AML-193 (cell line): ENCODE data around the gene FGD4.
A peak's percentile ranks its signal among the peaks of the same experiment; 100 is the strongest.
"Not testable (repeated sequence)": the region's sequence is repeated elsewhere in the genome, so short reads cannot be mapped to it uniquely, and the experiment has no call there.

ENCODE experiments used
- DNase-seq, 2 experiments: peaks; one replicate each; lab custom pipeline; 2025; lab: John Stamatoyannopoulos, UW

FGD4 gene

DNA sequence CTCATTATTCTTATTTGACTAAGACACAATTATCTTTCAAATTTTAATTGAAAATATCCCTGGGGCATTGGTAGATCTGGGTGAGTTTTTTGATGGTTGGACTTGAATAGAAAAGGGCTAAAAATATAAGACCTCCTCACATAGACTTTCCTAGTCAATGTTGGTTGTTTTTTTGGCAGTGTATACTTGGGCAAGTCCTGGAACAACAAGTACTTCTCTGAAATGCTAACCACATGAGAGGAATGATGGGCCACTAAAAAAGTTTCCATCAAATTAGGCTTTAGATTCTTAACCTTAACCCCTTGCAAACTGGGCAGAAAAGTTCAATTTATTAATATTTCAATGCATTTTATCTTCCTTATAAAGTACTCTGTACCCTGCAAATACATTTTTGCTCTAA lies 97.6 kb downstream of the FGD4 start:
- DNase-seq, result no peak

DNA sequence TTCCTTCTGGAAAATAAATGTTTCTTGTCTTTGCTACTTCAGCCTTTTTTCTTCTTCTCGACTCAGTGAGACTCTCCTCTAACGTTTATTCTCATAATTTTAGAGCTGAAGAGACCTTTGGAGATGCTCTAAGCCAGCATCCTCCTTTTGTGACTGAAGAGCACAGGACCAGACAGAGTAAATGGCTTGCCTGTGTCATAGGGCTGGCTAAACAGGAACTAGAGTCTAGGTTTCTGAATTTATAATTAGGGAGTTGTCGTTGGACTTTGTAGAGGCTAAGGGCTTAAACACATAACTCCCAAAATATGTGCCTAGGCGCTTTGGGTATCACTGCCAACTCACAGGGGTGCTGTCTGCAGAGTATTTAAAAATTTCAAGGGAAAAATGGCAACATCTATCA lies 98.5 kb downstream of the FGD4 start:
- DNase-seq, result no peak

DNA sequence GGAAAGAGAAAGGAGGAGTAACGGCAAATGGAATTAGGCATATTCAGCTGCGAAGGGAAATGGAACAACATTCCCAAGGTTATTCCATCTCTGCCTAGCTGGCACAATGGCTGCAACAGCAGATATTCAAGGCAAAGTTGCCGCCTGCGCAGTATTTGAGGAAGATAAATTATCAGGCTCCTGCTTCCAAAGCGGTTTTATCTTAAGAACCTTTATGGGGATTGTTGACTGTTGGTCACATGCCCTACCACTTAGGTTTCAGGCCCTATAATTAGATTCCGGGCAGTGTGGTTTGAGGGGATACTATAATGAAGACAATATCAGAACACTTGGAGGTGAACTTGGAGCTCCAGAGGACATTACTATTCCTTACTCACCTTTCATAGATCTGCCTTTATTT lies 99.7 kb downstream of the FGD4 start:
- DNase-seq, result no peak

DNA sequence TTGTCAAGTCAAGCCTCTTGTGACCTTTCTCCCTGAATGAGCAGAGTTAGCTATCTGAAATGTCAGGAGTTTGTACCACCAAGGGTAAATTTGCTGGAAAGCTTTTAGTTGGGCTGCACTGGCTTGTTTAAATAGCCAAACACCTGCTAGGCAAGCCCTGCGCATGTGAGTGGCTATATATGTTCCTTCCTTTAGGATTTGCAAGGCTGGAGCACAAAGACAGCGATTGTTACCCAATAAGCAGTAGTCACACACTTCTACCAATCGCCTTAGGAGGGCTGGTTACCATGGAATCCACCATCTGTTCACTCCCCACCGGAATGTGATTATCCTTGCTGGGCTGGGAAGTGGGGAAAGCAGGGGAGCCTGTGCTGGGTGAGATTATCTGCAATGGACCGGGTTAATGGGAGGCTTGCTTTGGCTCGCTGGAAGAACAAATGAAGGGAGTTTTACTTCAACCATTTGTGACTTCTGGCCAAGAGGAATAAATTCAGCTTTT lies 102.5 kb downstream of the FGD4 start:
- DNase-seq, result no peak

DNA sequence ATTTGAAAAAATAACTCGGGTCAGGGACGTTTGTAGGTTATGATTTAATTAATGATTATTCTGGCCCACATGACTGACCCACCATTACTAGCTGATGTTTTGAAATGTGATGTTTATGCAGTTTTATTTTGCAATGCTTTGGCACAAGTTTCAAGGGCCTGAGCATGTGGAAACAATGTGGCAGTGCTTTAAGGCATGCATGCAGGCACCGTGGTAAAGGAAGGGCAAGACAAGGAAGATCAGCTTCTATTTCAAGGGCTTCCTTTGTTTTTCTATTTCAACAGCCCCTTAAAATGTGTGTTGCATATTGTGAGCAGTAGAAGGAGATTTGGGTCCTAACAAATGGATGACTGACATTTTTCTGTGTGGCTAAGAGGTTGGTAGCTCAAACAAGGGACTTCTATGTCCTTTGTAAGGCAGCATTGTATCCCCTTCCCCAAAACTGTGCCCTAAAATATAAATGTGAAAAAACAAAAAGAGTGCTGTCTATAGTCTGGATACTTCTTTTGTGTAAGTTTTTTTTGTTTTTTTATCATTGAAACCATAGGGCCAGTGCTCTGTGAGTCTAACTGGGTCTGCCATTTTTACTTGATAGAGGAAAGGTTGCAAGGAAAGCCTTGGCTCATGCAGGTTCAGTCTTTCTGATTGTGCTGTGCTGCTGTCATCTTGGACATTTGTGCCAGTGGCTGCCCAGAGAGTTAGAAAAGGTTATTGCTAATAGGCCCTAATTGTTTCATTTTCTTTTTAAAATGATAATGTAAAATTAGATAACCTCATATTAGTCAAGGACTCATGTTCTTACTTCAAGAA lies 103.5 kb downstream of the FGD4 start:
- DNase-seq, result peak; percentile 73 to 77

DNA sequence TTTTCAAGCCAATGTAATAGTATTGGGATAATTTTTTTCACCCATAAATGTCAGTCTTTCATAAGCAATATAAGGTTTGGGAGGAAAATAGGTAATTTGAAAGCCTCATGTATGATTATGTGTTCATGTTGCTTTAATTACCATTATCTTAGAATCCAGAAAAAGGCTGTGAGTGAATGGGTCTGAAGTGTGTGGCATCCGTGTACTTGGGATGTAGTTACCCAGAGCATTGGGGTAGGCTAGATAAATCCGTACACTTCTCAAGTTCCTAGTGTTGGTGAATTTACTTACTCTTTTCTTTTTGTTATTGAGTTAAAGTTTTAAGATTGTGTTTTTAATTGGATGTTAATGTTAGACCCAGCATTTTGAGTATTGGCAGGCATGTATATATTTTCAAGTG lies 104.4 kb downstream of the FGD4 start:
- DNase-seq, result no peak

DNA sequence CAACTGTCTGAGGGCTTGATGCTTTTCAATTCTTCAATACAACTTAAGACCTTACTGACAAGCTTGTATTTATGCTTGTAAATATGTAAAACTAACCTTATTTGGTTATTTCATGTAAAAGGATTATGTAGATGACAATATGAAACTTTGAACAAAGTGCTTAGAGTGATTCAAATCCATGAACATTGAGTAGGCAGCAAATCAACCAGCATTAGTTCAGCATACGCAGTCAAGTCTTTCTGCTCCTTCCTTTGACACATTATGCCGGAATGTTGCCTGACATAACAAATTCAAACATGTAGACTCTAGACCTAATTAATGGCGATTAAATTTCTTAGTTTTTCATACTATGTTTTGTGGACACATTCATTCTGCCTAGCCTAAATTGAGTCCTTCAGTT lies 105.2 kb downstream of the FGD4 start:
- DNase-seq, result no peak

DNA sequence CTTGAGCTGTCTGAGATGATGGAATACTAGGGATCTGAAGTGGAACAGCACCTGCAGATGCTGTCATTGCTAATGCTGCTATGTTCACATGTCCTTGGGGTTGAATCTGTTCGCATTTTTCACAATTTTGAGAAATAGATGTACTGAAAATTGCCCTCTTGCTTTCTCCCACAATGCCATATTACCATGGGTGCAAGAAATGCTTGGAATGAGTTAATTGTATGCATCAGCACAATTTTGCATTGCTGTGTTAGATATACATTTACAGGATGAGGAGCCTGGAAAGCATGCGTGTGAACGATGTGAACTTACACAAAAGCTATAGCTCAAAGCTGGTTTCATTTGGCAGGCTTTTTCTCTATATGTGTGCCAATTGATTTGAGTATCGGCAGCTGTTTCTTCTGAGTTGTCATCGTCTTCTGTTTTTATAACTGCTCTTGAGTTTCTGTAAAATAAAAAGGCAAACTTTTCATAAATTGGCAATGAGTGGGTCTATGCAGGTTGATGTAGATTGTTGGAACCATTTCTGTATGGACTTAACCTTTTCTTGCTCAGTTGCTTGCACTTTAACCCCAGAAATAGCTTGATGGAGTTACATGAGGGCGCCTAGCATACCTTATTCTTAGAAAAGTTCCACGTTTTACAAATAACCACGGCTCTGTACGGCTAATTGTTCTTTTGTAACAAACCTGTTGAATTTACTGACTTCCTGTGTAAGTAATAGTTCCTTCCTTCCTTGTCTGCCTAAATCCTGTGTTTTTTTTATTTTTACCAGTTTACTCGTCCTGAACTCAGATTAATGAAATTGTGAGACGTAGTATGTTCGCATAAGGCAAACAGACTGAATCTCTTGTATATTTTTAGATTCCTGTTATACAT lies 105.9 kb downstream of the FGD4 start:
- DNase-seq, result peak; percentile 34 to 41

DNA sequence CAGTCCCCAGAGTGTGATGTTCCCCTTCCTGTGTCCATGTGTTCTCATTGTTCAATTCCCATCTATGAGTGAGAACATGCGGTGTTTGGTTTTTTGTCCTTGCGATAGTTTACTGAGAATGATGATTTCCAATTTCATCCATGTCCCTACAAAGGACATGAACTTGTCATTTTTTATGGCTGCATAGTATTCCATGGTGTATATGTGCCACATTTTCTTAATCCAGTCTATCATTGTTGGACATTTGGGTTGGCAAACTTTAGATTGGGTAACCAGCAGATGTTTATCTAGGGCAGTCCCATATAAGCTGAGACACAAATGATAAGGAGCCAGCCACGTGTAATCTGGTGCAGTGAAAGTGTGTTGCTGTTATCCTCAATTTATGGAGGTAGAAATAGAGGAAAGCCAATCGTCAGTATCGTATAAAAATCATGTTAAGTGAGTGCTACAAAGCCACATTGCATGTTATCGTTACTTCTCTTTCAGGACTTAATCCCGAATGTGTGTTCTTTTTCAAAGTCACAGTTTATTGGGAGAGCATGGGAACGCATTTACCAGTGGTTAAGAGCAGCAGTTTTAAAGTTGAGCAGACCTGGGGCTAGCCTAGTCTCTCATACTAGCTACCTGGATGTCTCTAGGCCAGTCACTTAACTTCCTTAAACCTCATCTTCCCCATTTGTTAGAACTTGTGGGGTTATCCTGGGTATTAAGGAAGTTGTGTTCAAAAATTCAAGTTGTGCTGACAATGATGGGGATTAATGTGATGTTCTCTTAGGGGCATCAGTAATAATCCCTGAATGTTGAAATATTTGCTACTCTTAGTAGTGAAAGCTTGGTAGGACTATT lies 108.0 kb downstream of the FGD4 start:
- DNase-seq, result peak; percentile 69 to 70

DNA sequence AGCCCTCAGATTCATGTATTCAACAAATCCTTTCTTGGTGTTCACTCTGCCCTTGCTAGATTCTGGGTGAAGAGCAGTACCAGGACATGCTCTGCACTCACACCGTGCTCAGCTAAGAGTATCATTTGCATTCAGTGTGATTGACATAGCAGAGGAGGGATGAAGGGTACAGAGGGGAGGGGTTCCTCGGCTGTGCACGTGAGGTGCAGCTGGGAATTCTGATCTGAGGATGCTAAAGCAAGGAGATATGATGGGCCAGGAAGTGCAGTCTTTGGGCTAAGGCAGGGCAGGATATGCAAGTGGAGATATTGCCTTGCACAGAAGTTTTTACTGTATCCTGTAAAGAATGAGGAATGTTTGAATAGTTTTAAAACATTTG lies 108.6 kb downstream of the FGD4 start:
- DNase-seq, result no peak

DNA sequence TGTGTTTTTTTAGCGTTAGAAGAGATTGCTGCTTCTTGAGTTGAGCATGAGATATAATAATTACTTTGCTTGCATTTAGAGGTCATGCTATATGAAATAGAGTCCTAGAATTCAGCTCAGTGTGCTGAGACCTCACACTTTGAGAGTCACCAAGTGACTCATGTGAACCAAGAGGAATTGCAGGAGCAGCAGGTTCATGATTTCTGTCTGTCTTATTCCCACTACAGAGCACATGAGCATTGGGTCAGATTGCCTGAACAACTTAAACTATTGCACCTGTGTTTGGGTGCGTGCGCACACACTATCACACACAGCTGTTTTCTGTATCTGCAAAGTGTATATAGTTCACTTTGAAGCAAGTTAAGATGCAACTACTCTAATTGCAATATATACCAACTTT lies 109.3 kb downstream of the FGD4 start:
- DNase-seq, result no peak

DNA sequence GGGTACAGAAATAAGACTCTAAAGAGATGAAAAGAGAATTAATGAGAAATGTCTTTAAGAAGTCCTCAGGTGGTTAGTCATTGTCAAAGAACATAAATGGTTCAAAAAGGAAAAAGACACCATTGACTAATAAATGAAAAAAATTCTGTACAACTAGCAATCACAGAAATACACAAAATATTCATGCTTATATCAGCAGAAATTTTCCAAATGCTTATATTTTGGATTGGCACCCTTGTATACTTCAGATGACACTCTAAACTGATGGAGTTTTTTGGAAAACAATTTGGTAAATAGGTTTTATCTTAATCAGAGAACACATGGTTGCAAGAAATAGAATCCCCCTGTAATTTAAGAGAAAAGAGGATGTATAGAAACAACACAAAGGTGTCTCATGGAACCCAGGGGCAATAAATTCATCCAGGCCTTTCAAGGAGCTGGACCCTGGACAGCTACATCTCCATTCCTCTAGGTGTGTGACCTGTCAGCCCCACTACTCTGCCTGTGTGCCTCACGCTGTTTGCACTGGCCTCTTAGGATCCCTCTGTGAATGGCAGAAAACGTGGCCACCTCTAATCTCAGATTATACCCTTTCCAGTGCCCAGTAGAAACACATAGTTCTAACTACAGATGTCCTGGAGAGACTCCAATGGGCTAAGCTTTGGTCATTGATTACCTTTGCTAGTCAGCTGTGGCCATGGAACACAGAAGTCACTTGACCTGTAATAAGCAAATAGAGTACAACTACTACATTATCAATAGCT lies 110.2 kb downstream of the FGD4 start:
- DNase-seq, result no peak

DNA sequence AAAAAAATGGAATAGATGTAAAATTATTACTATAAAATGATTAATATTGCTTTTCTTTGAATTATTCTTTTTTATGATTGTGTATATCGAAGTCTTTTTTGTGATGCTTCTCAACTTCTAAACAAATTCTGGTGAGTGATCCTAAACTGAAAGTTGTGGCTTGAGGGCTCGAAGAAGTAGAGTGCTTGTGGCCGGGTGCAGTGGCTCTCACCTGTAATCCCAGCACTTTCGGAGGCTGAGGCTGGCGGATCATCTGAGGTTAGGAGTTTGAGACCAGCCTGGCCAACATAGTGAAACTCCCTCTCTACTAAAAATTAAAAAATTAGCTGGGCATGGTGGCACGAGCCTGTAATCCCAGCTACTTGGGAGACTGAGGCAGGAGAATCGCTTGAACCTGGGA lies 112.6 kb downstream of the FGD4 start:
- not testable (repeated sequence) for DNase-seq

DNA sequence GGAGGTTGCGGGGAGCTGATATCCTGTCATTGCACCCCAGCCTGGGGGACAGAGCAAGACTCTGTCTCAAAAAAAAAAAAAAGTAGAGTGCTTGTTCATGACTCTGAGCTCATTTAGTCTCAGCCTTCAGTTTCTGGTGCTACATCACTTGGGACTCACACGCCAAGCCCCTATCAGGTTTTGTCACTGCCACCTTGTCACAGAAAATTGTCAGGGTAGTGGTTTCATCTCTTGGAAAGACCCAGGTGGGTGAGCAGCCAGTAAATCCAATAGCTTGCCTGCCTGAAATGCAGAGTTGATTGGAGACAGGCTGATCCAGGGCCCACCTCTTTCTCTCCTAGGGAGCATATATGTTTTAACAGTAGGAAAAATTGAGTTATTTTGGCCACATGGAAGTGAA lies 113.0 kb downstream of the FGD4 start:
- no peak for DNase-seq

DNA sequence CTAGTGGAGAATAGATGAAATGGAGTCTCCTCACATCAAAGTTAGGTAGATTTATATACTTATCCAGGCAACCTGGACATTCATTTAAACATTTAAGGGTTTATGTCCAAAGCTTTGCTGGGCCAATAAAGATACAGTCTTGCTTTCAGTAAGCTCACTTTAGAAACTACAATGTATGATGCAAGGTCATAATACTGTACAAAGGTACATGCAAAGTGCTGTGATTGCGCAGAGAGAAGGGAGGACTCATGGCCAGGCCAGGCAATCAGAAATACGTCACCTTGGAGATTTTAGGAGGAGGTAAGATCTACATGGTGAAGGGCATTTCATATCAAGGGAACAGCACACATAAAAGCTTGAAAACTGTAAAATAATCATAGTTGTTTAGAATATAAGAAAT lies 113.6 kb downstream of the FGD4 start:
- DNase-seq, result no peak

DNA sequence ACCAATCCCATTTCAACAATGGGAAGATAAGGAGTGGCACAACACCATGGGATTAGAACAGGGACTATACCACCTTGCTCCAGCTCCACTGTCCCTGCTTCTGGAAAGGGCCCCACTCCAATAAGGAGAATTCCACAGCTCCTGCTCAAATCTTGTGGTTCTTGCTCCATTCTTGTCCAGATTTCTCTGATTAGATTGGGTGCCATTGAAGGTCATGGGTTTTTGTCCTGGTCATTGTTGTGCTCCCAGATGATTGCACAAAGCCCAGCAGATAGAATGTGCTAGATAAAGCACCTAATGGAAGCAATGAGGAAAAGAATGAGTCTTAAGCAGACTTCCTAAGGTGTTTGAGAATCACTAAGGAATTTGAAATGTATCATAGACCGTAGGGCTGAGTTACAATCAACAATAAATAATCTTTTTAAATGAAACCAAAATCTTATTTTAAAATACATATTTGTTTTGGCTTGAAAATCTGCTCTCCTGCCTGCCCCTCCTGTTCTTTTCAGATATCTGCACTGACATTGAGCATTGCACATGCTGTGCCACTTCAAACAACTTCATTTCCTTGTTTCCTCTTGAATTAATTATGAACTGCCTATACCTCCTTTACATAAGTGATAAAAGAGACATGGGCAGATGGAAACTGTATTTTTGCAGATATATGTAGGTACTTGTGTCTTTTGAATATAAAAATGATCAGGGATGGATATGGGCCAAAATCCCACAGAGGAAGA lies 115.9 kb downstream of the FGD4 start:
- no peak for DNase-seq

DNA sequence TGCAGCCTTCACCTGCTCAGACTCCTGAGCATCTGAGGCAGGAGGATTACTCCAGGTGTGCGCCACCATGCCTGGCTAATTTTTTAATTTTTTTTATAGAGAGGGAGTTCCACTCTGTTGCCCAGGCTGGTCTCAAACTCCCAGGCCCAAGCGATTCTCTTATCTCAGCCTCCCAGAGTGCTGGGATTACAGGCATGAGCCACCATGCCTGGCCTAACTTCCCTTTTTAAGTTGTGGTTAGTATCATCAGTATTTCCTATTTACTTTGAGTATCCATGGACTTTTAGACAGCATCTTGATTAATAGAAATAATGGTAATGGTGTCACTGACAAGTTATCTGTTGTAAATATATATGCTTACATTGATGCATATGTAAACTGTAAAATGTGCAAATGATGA lies 116.9 kb downstream of the FGD4 start:
- DNase-seq, result peak; percentile 67 to 72

DNA sequence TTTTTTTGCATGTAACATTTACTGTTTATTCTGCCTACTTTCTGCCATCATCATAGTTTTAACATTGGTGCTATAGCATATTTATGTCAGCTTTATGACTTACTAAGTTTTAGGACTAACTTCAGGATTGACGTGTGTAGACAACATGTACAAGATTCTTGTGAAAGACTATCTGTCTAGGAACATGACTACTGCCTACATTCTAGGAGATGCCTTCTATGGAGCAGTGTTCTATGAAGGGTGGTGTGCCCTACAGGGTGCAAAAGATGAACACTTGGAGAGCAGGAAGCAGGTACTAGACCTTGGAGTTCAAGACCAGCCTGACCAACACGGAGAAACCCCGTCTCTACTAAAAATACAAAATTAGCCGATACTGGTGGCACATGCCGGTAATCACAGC lies 118.6 kb downstream of the FGD4 start:
- DNase-seq, result no peak

DNA sequence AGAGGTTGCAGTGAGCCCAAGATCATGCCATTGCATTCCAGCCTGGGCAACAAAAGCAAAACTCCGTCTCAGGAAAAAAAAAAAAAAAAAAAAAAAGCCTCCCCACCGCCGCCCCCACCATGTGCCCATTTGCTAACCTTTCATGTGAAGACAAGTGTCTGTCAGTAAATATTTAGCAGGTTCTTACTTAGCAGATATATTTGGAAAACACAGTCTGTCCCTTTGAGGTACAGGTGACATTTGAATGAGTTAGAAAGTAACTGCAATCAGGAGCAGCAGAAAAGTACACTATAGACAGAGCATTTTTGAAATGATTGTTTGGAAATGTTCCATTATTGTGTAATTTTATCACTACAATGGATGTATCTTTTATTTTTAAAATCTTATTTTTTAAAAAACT lies 119.7 kb downstream of the FGD4 start:
- DNase-seq, result no peak

DNA sequence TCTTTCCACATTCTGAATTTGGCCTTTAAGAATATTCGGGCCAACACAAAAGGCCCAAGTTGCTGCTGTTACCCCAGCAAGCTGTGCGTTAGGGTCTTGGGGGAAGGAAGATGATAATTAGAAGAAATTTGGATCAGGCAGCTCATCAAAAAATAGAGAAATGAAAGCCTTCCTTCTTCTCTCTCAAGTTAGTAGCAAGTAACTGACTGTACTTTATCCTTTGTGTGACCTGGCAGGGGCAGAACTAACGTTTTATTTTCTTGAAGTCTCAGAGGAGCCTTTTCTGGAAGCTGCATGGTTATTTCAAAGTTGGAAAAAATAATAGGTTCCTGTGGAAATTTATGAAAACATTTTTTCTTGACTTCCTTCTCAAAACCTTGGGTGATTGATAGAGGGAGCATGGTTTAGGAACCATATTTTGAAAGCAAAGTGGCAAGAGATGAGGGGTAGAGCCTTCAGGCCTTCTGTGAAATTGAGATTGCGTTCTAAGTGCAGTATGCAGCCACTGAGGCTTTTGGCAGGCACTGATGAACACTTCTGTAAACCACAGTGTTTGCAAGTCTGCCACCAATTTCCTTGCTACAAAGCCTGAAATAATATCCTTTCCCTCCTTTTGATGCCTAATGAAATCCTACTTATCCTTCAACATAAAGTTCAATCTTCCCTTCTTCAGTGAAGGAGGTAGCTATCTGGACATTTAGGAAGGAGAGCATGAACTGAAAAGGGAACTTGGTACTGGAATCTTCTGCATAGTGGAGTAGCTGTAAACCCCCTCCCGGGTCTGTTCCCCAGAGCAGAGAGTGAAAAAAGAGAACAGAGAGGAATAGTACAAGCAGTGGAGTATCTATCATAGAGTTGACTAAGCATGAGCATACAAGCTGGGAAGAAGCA lies 123.2 kb downstream of the FGD4 start:
- DNase-seq, result peak; percentile 58 to 68
